Measurements from ENCODE around the gene ABHD4. TPM values are rescaled to one million over a fixed set of nuclear protein-coding genes. Genes with fewer than 3 reads are reported as not detected.
A peak's percentile ranks its signal among the peaks of the same experiment; 100 is the strongest.

ABHD4 gene
- total and polyA plus RNA-seq, 2 of the 4 experiments (the other 2 are of a cell fraction): 5.0 to 22.0 TPM

- H3K56ac ChIP-seq (ENCODE audit: extremely low read depth, insufficient read depth, low read length): no peak overlapping the region
- H3K4me1 ChIP-seq (ENCODE audit: control insufficient read depth, insufficient read depth, low read length): peaks cover 11% of the 10 kb centered on the region
- peaks cover 31% of the 10 kb centered on the region for H3K9me1 ChIP-seq (ENCODE audit: insufficient read depth, low read length)
- dilution Hi-C loops (cut with HindIII; ENCODE audit: low sequenced_read_pairs, unreplicated experiment) (no loop called here), intact Hi-C loops (cut with micrococcal nuclease) (no loop called here), in situ Hi-C loops (cut with MboI; ENCODE audit: low sequenced_read_pairs) (no loop called here)
- H3K27me3 ChIP-seq (ENCODE audit: control insufficient read depth, insufficient read depth, low read length): no peaks in the 10 kb centered on the region
- no peak for TF ChIP-seq RFX5 (IDR thresholded peaks at IDR 0.05; ENCODE audit: low read depth, low read length)
- no peak for TF ChIP-seq SMC3 (IDR thresholded peaks at IDR 0.05; ENCODE audit: low read depth, low read length)
- TF ChIP-seq CEBPB (IDR thresholded peaks at IDR 0.05; ENCODE audit: low read depth, low read length): 0 out of 2 replicates have a peak, but pooled peaks have one; percentile 16
- TF ChIP-seq MXI1 (IDR thresholded peaks at IDR 0.05; ENCODE audit: borderline replicate concordance, low read depth, low read length): no peak
- TF ChIP-seq POLR2A (IDR thresholded peaks at IDR 0.05; ENCODE audit: low read depth, low read length): no peak
- no peak for TF ChIP-seq FOS (IDR thresholded peaks at IDR 0.05; ENCODE audit: low read depth, low read length)
- CTCF ChIA-PET: no interaction called here
- no peak overlapping the region for H3K14ac ChIP-seq (replicated peaks; ENCODE audit: low read depth, low read length)
- no peak overlapping the region for H3K27ac ChIP-seq (ENCODE audit: insufficient read depth, low read length)
- no peak overlapping the region for H4K8ac ChIP-seq (ENCODE audit: low read depth in 2 of 2, low read length in 2 of 2)
- no peak overlapping the region for H4K91ac ChIP-seq (ENCODE audit: insufficient read depth, low read depth, low read length)
- H4K20me1 ChIP-seq (ENCODE audit: insufficient read depth, low read length): no peaks in the 10 kb centered on the region
- no peak overlapping the region for H2AK9ac ChIP-seq (replicated peaks; ENCODE audit: low read depth, low read length, poor library complexity)
- H2BK120ac ChIP-seq (ENCODE audit: low read depth, low read length): no peak overlapping the region; the same call in 1 of the 2 replicates
- H2BK20ac ChIP-seq (ENCODE audit: low read depth, low read length): no peak overlapping the region
- H3K9me3 ChIP-seq (ENCODE audit: control insufficient read depth, insufficient read depth, low read length): no peaks in the 10 kb centered on the region
- no peak overlapping the region for H3K18ac ChIP-seq (ENCODE audit: low read depth, low read length)
- H2AK5ac ChIP-seq (ENCODE audit: low read depth, low read length): no peak overlapping the region
- no peak overlapping the region for H2BK5ac ChIP-seq (ENCODE audit: low read depth, low read length, poor library complexity, severe bottlenecking)
- H3K79me1 ChIP-seq (ENCODE audit: low read depth in 1 of 2, low read length in 2 of 2): peaks cover 0 to 3% of the 10 kb centered on the region in 2 experiments; a peak in 1 of 4 replicates
- no CpG with 5 or more reads among the region's 2 CpGs for WGBS, 2 experiments (ENCODE audit: extremely low coverage in 2 of 2, insufficient read length in 1 of 2)
- ATAC-seq (ENCODE audit: low read depth): no peak
- POLR2A ChIA-PET (ENCODE audit: unreplicated experiment): no interaction called here
- no peak overlapping the region for H3K23ac ChIP-seq (ENCODE audit: low read depth, low read length)
- BruUV-seq (replicated peaks): no TSS peak
- H3K36me3 ChIP-seq (ENCODE audit: control insufficient read depth, insufficient read depth, low read length): peaks cover 44% of the 10 kb centered on the region
- no peak for DNase-seq
- H3K4ac ChIP-seq (ENCODE audit: low read depth, low read length): no peak overlapping the region
- H3K4me2 ChIP-seq (ENCODE audit: low read depth, low read length): no peak overlapping the region
- no peak overlapping the region for H4K5ac ChIP-seq (ENCODE audit: low read depth, low read length)
- no peak overlapping the region for H2AFZ ChIP-seq (replicated peaks; ENCODE audit: low read length, poor library complexity)
- H3K9ac ChIP-seq (ENCODE audit: low read depth, low read length): no peak overlapping the region
- no peak overlapping the region for H3K4me3 ChIP-seq (ENCODE audit: insufficient read depth, low read depth, low read length)
- H2BK15ac ChIP-seq (ENCODE audit: low read depth, low read length): no peak overlapping the region
Measured at GRCh38 chr14:22610931-22611330, 12.8 kb downstream of the ABHD4 start.
